AG04449 (cell line): ENCODE results near the gene GCDH.

Source experiments
- CTCF ChIA-PET: fragments of 350-600 bp; formaldehyde crosslinking; extraction: SDS; loops from one replicate; lab custom pipeline; 2021; ENCODE audit warnings: antibody characterized with exemption; lab: Yijun Ruan, JAX
- POLR2A ChIA-PET: fragments of 400-600, 350-600 bp; formaldehyde crosslinking; extraction: SDS; loops from one replicate; lab custom pipeline; 2020; ENCODE audit warnings: antibody characterized with exemption, inconsistent platforms; lab: Yijun Ruan, JAX
- DNase-seq: peaks from one replicate; pipeline ENCODE4 v3.0.0-alpha.2; 2010; ENCODE audit warnings: low read depth, low spot score
- H3K4me3 ChIP-seq: 2 replicates; pipeline ENCODE4 v1.5.1; 2011; ENCODE audit warnings: low read depth, mild to moderate bottlenecking, control low read depth, low read length
- CTCF ChIP-seq: IDR thresholded peaks from one replicate; pipeline ENCODE4 v1.5.1; 2011; ENCODE audit warnings: mild to moderate bottlenecking, moderate library complexity, low read length, control low read depth, inconsistent platforms; ENCODE audit not compliant: insufficient read depth; ENCODE audit errors: missing control alignments

Gene GCDH

DNA sequence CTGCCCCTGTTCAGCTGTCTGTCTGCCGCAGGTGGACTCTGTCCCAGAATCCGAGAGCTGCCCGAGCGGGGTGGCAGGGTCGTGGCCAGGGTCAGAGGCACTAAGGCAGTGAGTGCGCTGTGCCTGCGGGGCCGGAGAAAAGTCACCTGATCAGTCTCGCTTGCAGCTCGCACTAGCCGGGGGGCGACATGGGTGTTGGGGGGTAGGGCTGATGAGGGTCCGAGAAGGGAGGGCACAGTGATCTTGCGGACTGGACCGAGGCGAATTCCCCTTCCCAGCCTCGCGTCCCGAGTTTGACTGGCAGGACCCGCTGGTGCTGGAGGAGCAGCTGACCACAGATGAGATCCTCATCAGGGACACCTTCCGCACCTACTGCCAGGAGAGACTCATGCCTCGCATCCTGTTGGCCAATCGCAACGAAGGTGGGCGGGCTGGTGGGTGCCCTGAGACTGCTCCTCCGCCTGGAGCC, 627 bp downstream of the GCDH start:
- TF ChIP-seq CTCF, result no peak
- POLR2A ChIA-PET, result interaction anchor here (1.8 kb wide), 1 partner anchor 11 kb away, joined by 9 read pairs; the partner anchor contains the start of gene DNASE2
- H3K4me3 ChIP-seq, result peak overlapping the region; percentile 94
- no peak for DNase-seq
- CTCF ChIA-PET, result interaction anchor here (1.5 to 2.9 kb wide), 4 partner anchors 9 to 74 kb away, joined by 4 to 17 read pairs (median 8); partner anchors contain the start of gene DNASE2

DNA sequence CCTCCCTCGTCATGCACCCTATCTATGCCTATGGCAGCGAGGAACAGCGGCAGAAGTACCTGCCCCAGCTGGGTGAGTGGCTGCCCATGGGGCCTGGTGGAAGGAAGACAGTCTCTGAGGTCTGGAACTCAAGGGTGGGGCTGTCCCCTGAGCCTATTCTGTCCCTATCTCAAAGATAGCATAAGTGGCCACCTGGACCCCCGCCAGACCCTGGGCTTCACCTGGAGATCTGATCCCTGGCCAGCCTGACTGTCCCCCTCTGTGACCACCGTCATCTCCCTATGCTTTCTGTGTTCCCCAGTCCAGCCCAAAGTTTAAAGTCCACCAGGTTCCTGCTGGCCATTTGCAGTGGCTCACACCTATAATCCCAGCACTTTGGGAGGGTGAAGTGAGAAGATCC, 2.6 kb downstream of the GCDH start:
- no peak for TF ChIP-seq CTCF
- POLR2A ChIA-PET, result no interaction called here
- CTCF ChIA-PET, result interaction anchor here (0.8 kb wide), 1 partner anchor 46 kb away, joined by 3 read pairs; no protein-coding TSS in a partner anchor
- H3K4me3 ChIP-seq, result no peak overlapping the region
- DNase-seq, result no peak

DNA sequence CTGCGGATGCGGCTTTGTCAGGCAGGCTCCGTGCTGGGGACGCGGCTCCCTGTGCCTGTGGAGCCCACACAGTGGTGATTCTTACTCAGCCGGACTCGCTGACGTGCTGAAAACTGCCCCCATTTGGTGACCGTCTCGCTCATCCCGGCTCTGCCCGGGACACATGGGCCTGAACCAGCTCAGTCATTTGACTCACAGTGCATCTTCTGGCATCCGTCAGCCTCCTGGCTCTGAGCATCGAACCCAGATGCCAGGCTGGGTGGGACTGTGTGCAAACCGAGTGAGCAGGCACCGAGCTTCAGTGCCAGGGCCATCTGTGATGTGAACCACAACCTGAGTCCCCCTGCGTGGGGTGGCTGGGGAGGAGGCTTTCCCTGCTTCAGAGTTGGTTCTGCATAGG, 5.5 kb downstream of the GCDH start:
- no peak for DNase-seq
- CTCF ChIA-PET, result interaction anchor here (0.8 to 0.9 kb wide), 2 partner anchors 16 to 49 kb away, joined by 3 to 4 read pairs; no protein-coding TSS in a partner anchor
- H3K4me3 ChIP-seq, result no peak overlapping the region
- TF ChIP-seq CTCF, result no peak
- POLR2A ChIA-PET, result interaction anchor here (0.6 kb wide), 1 partner anchor 21 kb away, joined by 5 read pairs; no protein-coding TSS in a partner anchor

GRCh38 chr19:12899891-12900518, 9.0 kb downstream of the GCDH start:
- CTCF ChIA-PET, result interaction anchor here (1.2 to 1.3 kb wide), 2 partner anchors 12 to 18 kb away, joined by 3 to 5 read pairs; no protein-coding TSS in a partner anchor

DNA sequence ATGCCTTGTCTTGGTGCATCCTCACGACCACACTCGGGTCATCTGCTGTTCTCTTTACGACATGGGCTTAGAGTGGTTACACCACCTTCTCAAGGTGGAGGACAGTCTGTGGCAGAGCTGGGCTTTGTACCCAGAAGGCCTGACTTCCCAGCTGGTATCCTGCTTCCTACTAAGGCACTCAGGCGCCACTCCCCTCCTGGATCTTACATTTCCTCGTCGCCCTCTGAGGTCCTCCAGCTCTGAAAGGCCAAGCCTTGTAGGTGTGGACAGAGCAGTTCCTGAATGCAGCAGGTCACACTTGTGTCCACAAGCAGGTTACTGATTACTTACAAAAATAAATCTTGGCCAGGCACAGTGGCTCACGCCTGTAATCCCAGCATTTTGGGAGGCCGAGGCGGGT, 16.2 kb downstream of the GCDH start:
- H3K4me3 ChIP-seq, result no peak overlapping the region
- no peak for DNase-seq
- POLR2A ChIA-PET, result interaction anchor here (1.0 kb wide), 1 partner anchor 12 kb away, joined by 3 read pairs; the partner anchor contains the start of gene SYCE2
- TF ChIP-seq CTCF, result no peak
- CTCF ChIA-PET, result no interaction called here

More at GRCh38 chr19:12899891-12900518, 9.0 kb downstream of the GCDH start:
- H3K4me3 ChIP-seq, result no peak overlapping the region
- POLR2A ChIA-PET, result no interaction called here
- no peak for TF ChIP-seq CTCF
- DNase-seq, result no peak

GRCh38 chr19:12912571-12912970, 21.6 kb downstream of the GCDH start:
- DNase-seq, result no peak
- TF ChIP-seq CTCF, result no peak
- POLR2A ChIA-PET, result no interaction called here
- CTCF ChIA-PET, result interaction anchor here (0.9 to 1.3 kb wide), 3 partner anchors 13 to 22 kb away, joined by 3 to 5 read pairs (median 3); no protein-coding TSS in a partner anchor
- no peak overlapping the region for H3K4me3 ChIP-seq
